Keratinocyte (primary cell): ENCODE data around the gene SCCPDH. TPM values are rescaled to one million over a fixed set of nuclear protein-coding genes. Genes with fewer than 3 reads are reported as not detected.

ENCODE experiments used
- DNase-seq: peaks from one replicate; pipeline ENCODE4 v3.0.0-alpha.2; 2011; ENCODE audit warnings: low read depth, missing footprints, low spot score
- FAIRE-seq: peaks from 2 replicates; lab custom pipeline; 2011; peaks lifted over from hg19 to GRCh38; lab: Jason Lieb, UNC
- H2AFZ ChIP-seq: 2 replicates; pipeline ENCODE4 v1.6.0; 2012; ENCODE audit warnings: low read length, control low read depth, inconsistent platforms; ENCODE audit not compliant: control insufficient read depth
- H3K27ac ChIP-seq: 2 replicates; pipeline ENCODE4 v1.5.1; 2011; ENCODE audit warnings: low read length; ENCODE audit not compliant: control insufficient read depth, insufficient read depth
- H3K27me3 ChIP-seq: 3 replicates; pipeline ENCODE4 v1.6.0; 2011; ENCODE audit warnings: low read length; ENCODE audit not compliant: control insufficient read depth, insufficient read depth; ENCODE audit errors: extremely low read depth
- H3K36me3 ChIP-seq, 2 experiments: 2 replicates in 1 of 2; 3 replicates in 1 of 2; pipeline ENCODE4 v1.5.1; 2011; ENCODE audit warnings: low read length in 2 of 2, mild to moderate bottlenecking in 1 of 2; ENCODE audit not compliant: control insufficient read depth in 2 of 2, insufficient read depth in 2 of 2; ENCODE audit errors: extremely low read depth in 1 of 2
- H3K4me1 ChIP-seq: 3 replicates; pipeline ENCODE4 v1.5.1; 2011; ENCODE audit warnings: low read length; ENCODE audit not compliant: control insufficient read depth, insufficient read depth; ENCODE audit errors: extremely low read depth
- H3K4me2 ChIP-seq: 3 replicates; pipeline ENCODE4 v1.6.0; 2011; ENCODE audit warnings: low read depth, low read length; ENCODE audit not compliant: control insufficient read depth, insufficient read depth; ENCODE audit errors: extremely low read depth
- H3K4me3 ChIP-seq, 3 experiments: fragments of 200-600 bp in 1 of 3; sonication (generic) in 1 of 3; 2 replicates in 2 of 3; 3 replicates in 1 of 3; pipeline ENCODE4 v1.5.1; 2011 to 2016; ENCODE audit warnings: low read length in 3 of 3, mild to moderate bottlenecking in 3 of 3, control low read depth in 2 of 3, inconsistent platforms in 1 of 3, low read depth in 1 of 3, mixed read lengths in 1 of 3, mixed run types in 1 of 3, moderate library complexity in 1 of 3; ENCODE audit not compliant: control insufficient read depth in 2 of 3, insufficient read depth in 2 of 3; ENCODE audit errors: extremely low read depth in 1 of 3
- H3K79me2 ChIP-seq: 2 replicates; pipeline ENCODE4 v1.6.0; 2012; ENCODE audit warnings: low read length; ENCODE audit not compliant: control insufficient read depth, insufficient read depth
- H3K9ac ChIP-seq: 3 replicates; pipeline ENCODE4 v1.6.0; 2011; ENCODE audit warnings: low read length; ENCODE audit not compliant: control insufficient read depth, insufficient read depth; ENCODE audit errors: extremely low read depth
- H3K9me1 ChIP-seq: 3 replicates; pipeline ENCODE4 v1.6.0; 2011; ENCODE audit warnings: low read length; ENCODE audit not compliant: control insufficient read depth, insufficient read depth; ENCODE audit errors: extremely low read depth
- H3K9me3 ChIP-seq: 2 replicates; pipeline ENCODE4 v1.5.1; 2012; ENCODE audit warnings: low read depth, low read length; ENCODE audit not compliant: control insufficient read depth
- H4K20me1 ChIP-seq: 3 replicates; pipeline ENCODE4 v1.6.0; 2011; ENCODE audit warnings: low read length; ENCODE audit not compliant: control insufficient read depth, insufficient read depth; ENCODE audit errors: extremely low read depth
- CTCF ChIP-seq, 3 experiments: IDR thresholded peaks in 1 of 3; conservative IDR thresholded peaks in 1 of 3; optimal IDR thresholded peaks in 1 of 3; 2 replicates in 2 of 3; 3 replicates in 1 of 3; pipeline versions ENCODE3 to v1.5.1; 2011; ENCODE audit warnings: low read length in 3 of 3, mild to moderate bottlenecking in 3 of 3, moderate library complexity in 2 of 3, control low read depth in 1 of 3, inconsistent platforms in 1 of 3; ENCODE audit not compliant: insufficient read depth in 2 of 3; ENCODE audit errors: extremely low read depth in 1 of 3
- EZH2 ChIP-seq: IDR thresholded peaks from one replicate; pipeline ENCODE4 v1.6.1; 2012; ENCODE audit warnings: inconsistent platforms, mild to moderate bottlenecking, low read length, moderate library complexity
- dilution Hi-C: fragments of 300-500 bp; cut with MboI; formaldehyde crosslinking; loops from one replicate; pipeline ENCODE4 v1.7.0; 2020; ENCODE audit warnings: low sequenced_read_pairs; ENCODE audit not compliant: extremely low pct_ligation_motif_present
- polyA plus RNA-seq, 5 experiments: library from polyadenylated mRNA; depleted of rRNA in 3 of 5; stranded (reverse) in 3 of 5; stranded (forward) in 1 of 5; unstranded in 1 of 5; fragments of >200 nt; gene quantifications; 1 replicate in 1 of 5; 2 replicates in 3 of 5; 3 replicates in 1 of 5; pipeline versions ENCODE4 v1.2.1 to v1.2.3, GENCODE V29; 2011 to 2012; ENCODE audit warnings: missing spikeins in 2 of 5, low read depth in 1 of 5, low replicate concordance in 1 of 5

SCCPDH gene
- polyA plus RNA-seq, 1 donor (not counting 4 experiments of a cell fraction or from before 2014, with no cell fraction given) = 4.3 TPM

GRCh38 chr1:246761396-246761795, 37.2 kb downstream of the SCCPDH start:
- Histone ChIP-seq H3K27ac (no peak overlapping the region), H3K27me3 (no peaks in the 10 kb centered on the region), H3K9me3 (no peaks in the 10 kb centered on the region), H2AFZ (no peak overlapping the region), H3K9ac (no peak overlapping the region), H3K36me3 (no peaks in the 10 kb centered on the region), H3K4me1 (no peaks in the 10 kb centered on the region), H4K20me1 (no peaks in the 10 kb centered on the region), H3K79me2 (no peaks in the 10 kb centered on the region), H3K4me2 (no peak overlapping the region), H3K9me1 (no peaks in the 10 kb centered on the region), H3K4me3 (no peak overlapping the region)
- DNase-seq (no peak), FAIRE-seq (no peak)
- dilution Hi-C loops = no loop called here
- TF ChIP-seq EZH2 = no peak
- no peak for TF ChIP-seq CTCF (optimal IDR thresholded peaks at IDR 0.05 in 1 of 3, IDR thresholded peaks at IDR 0.05 in 1 of 3, conservative IDR thresholded peaks at IDR 0.05 in 1 of 3; ENCODE audit: extremely low read depth in 1 of 3, insufficient read depth in 2 of 3, low read length in 3 of 3)

- Histone ChIP-seq H3K9ac (no peak overlapping the region), H3K9me1 (no peaks in the 10 kb centered on the region), H3K4me2 (no peak overlapping the region), H3K27ac (no peak overlapping the region), H3K79me2 (no peaks in the 10 kb centered on the region), H4K20me1 (no peaks in the 10 kb centered on the region), H3K9me3 (no peaks in the 10 kb centered on the region), H3K4me3 (no peak overlapping the region), H3K36me3 (no peaks in the 10 kb centered on the region), H3K27me3 (no peaks in the 10 kb centered on the region), H3K4me1 (peaks cover 16% of the 10 kb centered on the region), H2AFZ (no peak overlapping the region)
- dilution Hi-C loops = no loop called here
- no peak for TF ChIP-seq EZH2
- no peak for TF ChIP-seq CTCF (optimal IDR thresholded peaks at IDR 0.05 in 1 of 3, IDR thresholded peaks at IDR 0.05 in 1 of 3, conservative IDR thresholded peaks at IDR 0.05 in 1 of 3; ENCODE audit: extremely low read depth in 1 of 3, insufficient read depth in 2 of 3, low read length in 3 of 3)
- no peak for DNase-seq
- no peak for FAIRE-seq
Observed at GRCh38 chr1:246765521-246765920, 41.3 kb downstream of the SCCPDH start.
